Brain pericyte (primary cell): Measurements from ENCODE around the gene SRPK2.

Source experiments
- DNase-seq: peaks from one replicate; pipeline ENCODE4 v3.0.0-alpha.2; 2012; ENCODE audit warnings: low read depth, low spot score

SRPK2 gene

GRCh38 chr7:105137898-105138297 lies 250.8 kb downstream of the SRPK2 start:
- no peak for DNase-seq

- DNase-seq = no peak
Measured at GRCh38 chr7:105136221-105136620, 252.5 kb downstream of the SRPK2 start.

- DNase-seq = no peak
Measured at GRCh38 chr7:105133986-105134655, 254.6 kb downstream of the SRPK2 start.

GRCh38 chr7:105133358-105133757 lies 255.4 kb downstream of the SRPK2 start:
- no peak for DNase-seq

- DNase-seq = no peak
Measured at GRCh38 chr7:105132835-105133234, 255.9 kb downstream of the SRPK2 start.

- DNase-seq = no peak
Measured at GRCh38 chr7:105132335-105132734, 256.4 kb downstream of the SRPK2 start.

- DNase-seq = no peak
Measured at GRCh38 chr7:105131890-105132289, 256.8 kb downstream of the SRPK2 start.

GRCh38 chr7:105131033-105131656 lies 257.6 kb downstream of the SRPK2 start:
- no peak for DNase-seq

- no peak for DNase-seq
Measured at GRCh38 chr7:105130580-105130979, 258.1 kb downstream of the SRPK2 start.

GRCh38 chr7:105130048-105130447 lies 258.7 kb downstream of the SRPK2 start:
- DNase-seq = no peak

GRCh38 chr7:105127179-105127578 lies 261.5 kb downstream of the SRPK2 start:
- DNase-seq = no peak

- DNase-seq = no peak
Measured at GRCh38 chr7:105126436-105126975, 262.2 kb downstream of the SRPK2 start.

GRCh38 chr7:105125745-105126144 lies 263.0 kb downstream of the SRPK2 start:
- DNase-seq = no peak

- no peak for DNase-seq
Measured at GRCh38 chr7:105122619-105123018, 266.1 kb downstream of the SRPK2 start.

GRCh38 chr7:105118612-105119600 lies 269.8 kb downstream of the SRPK2 start:
- no peak for DNase-seq

- DNase-seq = no peak
Measured at GRCh38 chr7:105112440-105113418, 276.0 kb downstream of the SRPK2 start.

- no peak for DNase-seq
Measured at GRCh38 chr7:105107458-105107857, 281.3 kb downstream of the SRPK2 start.

- no peak for DNase-seq
Measured at GRCh38 chr7:105106473-105106872, 282.2 kb downstream of the SRPK2 start.

- DNase-seq = no peak
Measured at GRCh38 chr7:105105579-105105978, 283.1 kb downstream of the SRPK2 start.

GRCh38 chr7:105102557-105103352 lies 286.0 kb downstream of the SRPK2 start:
- DNase-seq = no peak
